GM10266 (cell line): ENCODE measurements around the gene MEGF9.
A peak's percentile ranks its signal among the peaks of the same experiment; 100 is the strongest.

Experiments
- DNase-seq: peaks from one replicate; pipeline ENCODE4 v3.0.0; 2012; ENCODE audit errors: extremely low spot score
- TF ChIP-seq, protein P1 (sequence below): IDR thresholded peaks from 2 replicates; pipeline ENCODE4 v1.5.1; 2012; ENCODE audit warnings: mild to moderate bottlenecking, low read depth; ENCODE audit not compliant: control insufficient read depth, insufficient read depth; ENCODE audit errors: missing control alignments

The MEGF9 gene

DNA sequence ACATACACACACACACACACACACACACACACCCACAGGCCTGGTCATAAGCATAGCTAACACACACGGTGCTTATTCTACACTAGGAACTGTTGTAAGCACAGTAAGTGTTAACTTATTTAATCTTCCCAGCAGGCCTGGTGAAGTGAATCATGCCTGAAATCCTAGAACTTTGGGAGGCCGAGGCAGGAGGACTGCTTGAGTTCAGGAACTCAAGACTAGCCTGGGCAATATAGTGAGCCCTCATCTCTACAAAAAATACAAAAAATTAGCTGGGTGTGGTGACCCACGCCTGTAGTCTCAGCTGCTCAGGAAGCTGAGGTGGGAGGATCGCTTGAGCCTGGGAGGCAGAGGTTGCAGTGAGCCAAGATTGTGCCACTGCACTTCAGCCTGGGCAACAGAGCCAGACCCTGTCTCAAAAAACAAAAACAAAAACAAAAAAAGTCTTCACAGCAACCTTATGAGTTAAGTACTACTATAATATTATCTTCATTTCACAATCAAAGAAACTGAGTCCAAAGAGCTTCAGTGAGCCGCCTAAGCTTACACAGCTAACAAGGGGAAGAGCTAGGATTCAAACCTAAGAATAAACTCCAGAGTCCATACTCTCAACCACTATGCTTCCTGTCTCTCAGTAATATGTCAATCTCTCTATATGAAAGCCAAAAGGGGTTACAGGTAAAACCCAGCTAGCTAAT is 2.3 kb downstream of the MEGF9 start:
- TF ChIP-seq, protein P1, sequence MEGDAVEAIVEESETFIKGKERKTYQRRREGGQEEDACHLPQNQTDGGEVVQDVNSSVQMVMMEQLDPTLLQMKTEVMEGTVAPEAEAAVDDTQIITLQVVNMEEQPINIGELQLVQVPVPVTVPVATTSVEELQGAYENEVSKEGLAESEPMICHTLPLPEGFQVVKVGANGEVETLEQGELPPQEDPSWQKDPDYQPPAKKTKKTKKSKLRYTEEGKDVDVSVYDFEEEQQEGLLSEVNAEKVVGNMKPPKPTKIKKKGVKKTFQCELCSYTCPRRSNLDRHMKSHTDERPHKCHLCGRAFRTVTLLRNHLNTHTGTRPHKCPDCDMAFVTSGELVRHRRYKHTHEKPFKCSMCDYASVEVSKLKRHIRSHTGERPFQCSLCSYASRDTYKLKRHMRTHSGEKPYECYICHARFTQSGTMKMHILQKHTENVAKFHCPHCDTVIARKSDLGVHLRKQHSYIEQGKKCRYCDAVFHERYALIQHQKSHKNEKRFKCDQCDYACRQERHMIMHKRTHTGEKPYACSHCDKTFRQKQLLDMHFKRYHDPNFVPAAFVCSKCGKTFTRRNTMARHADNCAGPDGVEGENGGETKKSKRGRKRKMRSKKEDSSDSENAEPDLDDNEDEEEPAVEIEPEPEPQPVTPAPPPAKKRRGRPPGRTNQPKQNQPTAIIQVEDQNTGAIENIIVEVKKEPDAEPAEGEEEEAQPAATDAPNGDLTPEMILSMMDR, result no peak
- DNase-seq, result no peak

DNA sequence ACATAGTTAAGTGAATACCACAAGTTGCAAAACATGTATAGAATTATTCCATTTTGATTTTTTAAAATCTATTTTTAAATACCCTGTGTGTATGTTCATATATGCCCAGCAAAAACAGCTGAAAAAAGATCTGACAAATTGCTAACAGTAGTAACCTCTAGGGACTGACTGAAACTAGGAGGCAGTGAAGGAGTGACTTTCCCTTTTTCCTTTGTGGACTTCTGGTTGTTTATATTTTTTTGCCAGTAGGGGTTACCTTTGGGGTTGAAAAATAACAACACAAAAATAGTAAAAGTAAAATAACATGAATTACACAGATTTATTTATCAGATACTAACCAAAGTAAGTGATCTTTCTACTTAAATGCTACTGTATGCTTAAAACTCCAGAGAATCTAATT is 2.9 kb downstream of the MEGF9 start:
- no peak for DNase-seq
- TF ChIP-seq, protein P1, result no peak

DNA sequence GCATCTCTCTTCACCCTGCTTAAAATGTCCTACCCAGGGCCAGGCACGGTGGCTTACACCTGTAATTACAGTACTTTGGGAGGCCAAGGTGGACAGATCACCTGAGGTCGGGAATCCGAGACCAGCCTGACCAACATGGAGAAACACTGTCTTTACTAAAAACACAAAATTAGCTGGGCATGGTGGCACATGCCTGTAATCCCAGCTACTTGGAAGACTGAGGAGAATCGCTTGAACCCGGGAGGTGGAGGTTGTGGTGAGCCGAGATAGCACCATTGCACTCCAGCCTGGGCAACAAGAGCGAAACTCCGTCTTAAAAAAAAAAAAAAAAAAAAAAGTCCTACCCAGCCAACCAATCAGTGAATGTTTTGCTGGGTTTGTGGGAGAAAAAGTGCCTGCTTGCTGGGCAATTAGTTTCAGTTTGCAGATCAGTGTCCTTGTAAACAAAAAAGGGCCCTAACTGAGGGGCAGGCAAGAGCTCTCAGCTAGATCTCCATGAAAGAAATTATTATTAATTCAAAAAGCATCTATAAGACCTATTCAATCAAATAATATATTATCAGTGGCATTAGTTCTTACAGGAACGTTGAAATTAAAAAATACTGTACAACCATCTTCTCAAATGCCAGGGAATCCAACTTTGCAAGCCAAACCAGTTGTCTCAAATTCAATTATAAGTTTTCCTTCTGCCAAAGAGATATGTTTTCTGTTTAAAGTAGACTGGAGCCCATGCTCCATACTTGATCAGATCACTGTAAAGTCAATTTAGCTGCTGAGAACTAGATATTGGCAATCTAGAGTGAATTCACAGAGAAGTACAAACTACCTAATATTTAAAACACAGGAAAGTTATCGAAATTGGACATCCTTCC is 3.9 kb downstream of the MEGF9 start:
- TF ChIP-seq, protein P1, result no peak

DNA sequence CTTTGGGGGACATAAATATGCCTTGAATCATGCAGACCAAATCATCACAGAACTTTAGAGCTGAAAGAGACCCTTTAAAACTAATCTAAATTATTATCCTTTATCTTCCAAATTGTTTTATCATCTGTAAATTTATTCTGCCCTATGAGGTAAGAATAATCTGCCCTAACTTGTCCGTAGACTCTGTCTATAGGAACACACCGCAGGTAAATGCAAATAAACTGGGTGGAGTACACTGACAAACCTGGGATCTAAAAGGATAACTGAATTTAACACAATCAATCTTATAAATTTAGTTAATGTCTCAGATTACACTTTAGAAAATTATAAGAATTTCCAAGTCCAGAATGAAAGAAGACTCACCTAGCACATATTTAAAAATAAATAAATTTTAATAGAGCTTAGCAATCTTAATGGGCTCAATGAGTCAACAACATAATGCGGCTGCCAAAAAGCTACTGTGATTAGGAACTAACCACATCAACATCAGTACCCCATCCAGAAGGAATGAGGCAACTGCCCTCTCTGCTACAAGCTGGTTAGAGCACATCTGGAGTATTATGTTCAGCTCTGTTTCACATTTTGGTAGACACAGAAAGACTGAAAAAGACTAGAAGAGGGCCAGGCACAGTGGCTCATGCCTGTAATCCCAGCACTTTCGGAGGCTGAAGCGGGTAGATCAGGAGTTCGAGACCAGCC is 5.6 kb downstream of the MEGF9 start:
- TF ChIP-seq, protein P1, result no peak
- DNase-seq, result no peak

More for the DNA sequence above, 3.9 kb downstream of the MEGF9 start:
- peak; percentile 66 for DNase-seq

DNA sequence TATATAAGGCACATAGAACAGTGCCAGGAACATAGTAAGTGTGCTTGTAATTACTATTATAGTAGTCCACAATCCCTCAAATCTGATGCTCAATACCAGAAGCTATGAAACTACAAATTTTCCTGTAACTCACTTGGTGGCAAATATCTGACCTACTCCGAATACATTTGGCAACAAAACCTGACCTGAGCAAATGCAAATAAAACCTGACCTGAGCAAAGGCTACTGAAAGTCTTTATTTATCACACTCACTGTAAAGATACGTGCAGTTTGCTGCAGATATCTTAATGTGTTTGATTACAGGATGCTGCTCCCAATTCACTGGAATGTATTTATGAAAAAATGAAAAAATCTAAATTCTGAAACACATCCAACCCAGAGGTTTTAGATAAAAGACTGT is 7.1 kb downstream of the MEGF9 start:
- no peak for DNase-seq
- TF ChIP-seq, protein P1, result no peak

DNA sequence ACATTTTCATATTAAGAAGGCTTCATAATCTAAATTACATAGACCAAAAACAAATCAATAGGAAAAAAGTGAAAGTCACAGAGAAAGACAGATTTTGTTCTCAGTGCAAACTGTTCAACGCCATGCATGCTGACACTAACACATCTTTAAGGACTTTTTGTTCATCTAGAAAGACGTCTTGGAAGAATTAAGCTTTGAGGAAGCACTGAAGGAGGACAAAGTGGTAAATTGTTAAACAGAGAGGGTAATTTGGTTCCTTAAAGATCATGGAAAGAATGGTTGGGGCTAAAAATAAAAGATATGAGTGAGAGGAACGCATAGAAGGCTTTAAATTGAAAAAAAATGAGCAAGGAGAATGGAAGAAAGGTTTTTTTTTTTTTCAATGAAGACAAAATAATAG is 9.1 kb downstream of the MEGF9 start:
- TF ChIP-seq, protein P1, result no peak
- DNase-seq, result no peak
